SK-N-MC (cell line): Measurements from ENCODE around the gene SLC25A6.

ENCODE experiments used
- DNase-seq: peaks from one replicate; pipeline ENCODE4 v3.0.0-alpha.2; 2011; ENCODE audit warnings: low read depth, low spot score
- H3K27ac ChIP-seq: fragments of 200-600 bp; sonication (generic); 2 replicates; pipeline ENCODE4 v1.5.1; 2016; ENCODE audit warnings: mixed run types
- H3K36me3 ChIP-seq: fragments of 200-600 bp; sonication (generic); 2 replicates; pipeline ENCODE4 v1.6.1; 2017; ENCODE audit warnings: antibody characterized with exemption, low read length, mixed read lengths; ENCODE audit not compliant: insufficient read depth
- H3K4me3 ChIP-seq: fragments of 200-600 bp; sonication (generic); 2 replicates; pipeline ENCODE4 v1.5.1; 2016
- H3K9ac ChIP-seq: fragments of 200-600 bp; sonication (generic); 2 replicates; pipeline ENCODE4 v1.8.0; 2017; ENCODE audit warnings: mixed run types, mixed read lengths; ENCODE audit not compliant: insufficient read length
- H3K9me3 ChIP-seq: fragments of 200-600 bp; sonication (generic); 2 replicates; pipeline ENCODE4 v1.6.1; 2017; ENCODE audit warnings: low read depth, mild to moderate bottlenecking, antibody characterized with exemption, low read length, moderate library complexity, mixed read lengths
- EZH2 ChIP-seq: fragments of 200-600 bp; sonication (generic); IDR thresholded peaks from one replicate; pipeline ENCODE4 v1.6.1; 2017; ENCODE audit warnings: antibody characterized with exemption
- FOXP2 ChIP-seq: optimal IDR thresholded peaks from 2 replicates; pipeline ENCODE3; 2011; ENCODE audit warnings: mild to moderate bottlenecking, moderate library complexity; ENCODE audit not compliant: insufficient read depth; ENCODE audit errors: extremely low read length, control extremely low read depth
- POLR2AphosphoS5 ChIP-seq: IDR thresholded peaks from 2 replicates; pipeline ENCODE4 v1.6.1; 2012; ENCODE audit warnings: mild to moderate bottlenecking, low read depth, low read length, borderline replicate concordance

SLC25A6 gene

DNA sequence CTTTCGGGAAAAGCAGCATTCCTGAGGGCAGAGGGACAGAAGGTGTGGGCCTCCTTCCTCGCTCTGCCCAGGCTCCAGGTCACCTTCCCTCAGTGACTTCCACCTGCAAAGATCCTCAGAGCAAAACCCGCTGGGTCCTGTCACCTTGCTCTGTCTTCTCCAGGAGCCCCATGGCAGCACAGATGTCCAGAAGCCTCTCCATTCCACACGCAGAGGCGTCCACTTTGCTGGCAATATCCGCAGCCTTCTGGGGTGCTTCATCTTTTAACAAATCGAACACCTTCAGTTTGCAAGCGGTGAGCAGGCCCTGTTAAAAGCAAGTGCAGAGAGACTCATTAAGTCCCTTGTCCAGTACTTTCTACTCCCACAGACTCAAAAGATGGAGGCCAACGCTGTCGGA is 33.5 kb upstream of the SLC25A6 start:
- peaks cover 4% of the 10 kb centered on the region for H3K9me3 ChIP-seq
- TF ChIP-seq POLR2AphosphoS5 (no peak), FOXP2 (no peak), EZH2 (no peak)
- H3K4me3 ChIP-seq = no peak overlapping the region
- no peak overlapping the region for H3K27ac ChIP-seq
- no peak for DNase-seq
- H3K36me3 ChIP-seq = peaks cover 21% of the 10 kb centered on the region
- no peak overlapping the region for H3K9ac ChIP-seq

DNA sequence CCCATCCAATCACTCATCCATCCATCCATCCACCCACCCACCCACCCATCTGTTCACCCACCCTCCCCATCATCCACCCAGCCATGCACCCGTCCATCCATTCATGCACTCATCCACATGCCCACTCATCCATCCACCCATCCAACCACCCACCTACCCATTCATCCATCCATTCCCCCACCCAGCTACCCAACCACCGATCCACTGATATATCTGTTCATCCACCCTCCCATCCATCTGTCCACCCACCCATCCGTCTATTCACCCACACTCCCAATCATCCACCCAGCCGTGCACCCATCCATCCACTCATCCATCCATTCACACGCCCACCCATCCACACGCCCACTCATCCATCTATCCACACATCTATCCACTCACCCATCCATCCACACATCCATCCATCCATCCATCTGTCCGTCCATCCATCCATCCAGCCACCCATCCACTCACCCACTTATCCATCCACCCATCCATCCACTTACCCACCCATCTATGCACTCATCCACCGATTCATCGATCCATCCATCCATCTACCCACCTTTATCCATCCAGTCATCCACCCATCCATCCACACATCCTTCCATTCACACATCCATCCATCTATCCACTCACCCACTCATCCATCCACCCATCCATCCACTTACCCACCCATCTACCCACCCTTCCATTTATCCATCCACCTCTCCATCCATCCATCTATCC is 32.4 kb upstream of the SLC25A6 start:
- Histone ChIP-seq H3K9me3 (peaks cover 4% of the 10 kb centered on the region), H3K27ac (no peak overlapping the region), H3K36me3 (peaks cover 21% of the 10 kb centered on the region), H3K4me3 (no peak overlapping the region), H3K9ac (no peak overlapping the region)
- DNase-seq = no peak
- TF ChIP-seq EZH2 (no peak), FOXP2 (no peak), POLR2AphosphoS5 (no peak)

DNA sequence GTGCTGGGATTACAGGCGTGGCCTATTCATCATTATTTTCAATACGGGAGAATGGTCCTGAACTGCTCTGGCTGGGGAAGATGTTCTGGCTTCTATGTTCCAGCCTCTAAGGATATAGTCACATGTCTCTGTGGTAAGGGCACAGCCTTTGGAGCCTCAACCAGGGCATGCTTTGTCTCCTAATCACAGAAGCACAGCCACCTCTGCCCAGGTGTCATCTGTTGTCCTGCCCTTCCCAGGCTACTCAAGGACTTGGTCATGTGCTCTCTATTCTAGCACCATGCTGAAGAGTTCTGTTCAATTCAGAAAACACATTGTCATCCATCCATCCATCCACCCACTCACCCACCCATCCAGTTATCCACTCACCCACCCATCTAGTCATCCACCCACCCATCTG is 31.3 kb upstream of the SLC25A6 start:
- Histone ChIP-seq H3K4me3 (no peak overlapping the region), H3K36me3 (peaks cover 26% of the 10 kb centered on the region), H3K9ac (no peak overlapping the region), H3K9me3 (peaks cover 4% of the 10 kb centered on the region), H3K27ac (no peak overlapping the region)
- no peak for TF ChIP-seq POLR2AphosphoS5
- TF ChIP-seq EZH2 = no peak
- TF ChIP-seq FOXP2 = no peak
- no peak for DNase-seq

- no peak for TF ChIP-seq FOXP2
- TF ChIP-seq EZH2 = no peak
- no peak for TF ChIP-seq POLR2AphosphoS5
- DNase-seq = no peak
- no peak overlapping the region for H3K27ac ChIP-seq
- no peak overlapping the region for H3K4me3 ChIP-seq
- peaks cover 32% of the 10 kb centered on the region for H3K36me3 ChIP-seq
- no peak overlapping the region for H3K9ac ChIP-seq
- peaks cover 4% of the 10 kb centered on the region for H3K9me3 ChIP-seq
These were observed 30.2 kb upstream of the SLC25A6 start for GRCh38 chrX:1422135-1422465.

DNA sequence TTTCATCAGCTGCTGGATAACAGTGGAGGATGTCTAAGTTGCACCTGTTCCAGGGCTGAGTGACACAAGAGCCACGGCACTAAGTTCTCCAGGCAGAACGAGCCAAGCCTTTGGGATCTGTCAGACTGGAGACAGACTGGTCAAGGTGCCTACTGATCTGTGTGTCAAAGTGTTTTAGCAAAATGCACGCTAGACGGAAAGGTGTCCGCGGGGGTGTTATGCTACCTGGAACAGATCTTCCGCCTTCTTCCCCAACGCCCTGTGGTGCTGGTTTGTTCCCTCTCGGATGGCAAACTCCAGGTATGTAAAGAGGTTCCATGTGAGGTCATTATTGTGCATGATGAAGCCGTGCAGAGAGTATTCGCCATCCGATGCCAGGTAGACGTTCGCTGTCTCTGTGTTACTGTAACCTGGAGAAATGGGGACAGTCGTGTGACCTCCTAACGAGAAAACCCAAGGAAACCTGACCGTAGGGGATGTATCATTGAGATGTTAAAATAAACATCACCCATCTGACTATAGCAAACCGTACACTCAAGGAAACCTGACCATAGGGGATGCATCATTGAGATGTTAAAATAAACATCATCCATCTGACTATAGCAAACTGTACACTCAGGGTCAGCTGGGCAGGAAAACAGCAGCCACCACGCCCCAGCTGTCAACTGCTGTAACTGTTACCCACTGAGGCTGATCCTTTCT is 29.7 kb upstream of the SLC25A6 start:
- DNase-seq = no peak
- Histone ChIP-seq H3K27ac (no peak overlapping the region), H3K9ac (no peak overlapping the region), H3K9me3 (peaks cover 4% of the 10 kb centered on the region), H3K36me3 (peaks cover 37% of the 10 kb centered on the region), H3K4me3 (no peak overlapping the region)
- TF ChIP-seq FOXP2 (no peak), EZH2 (no peak), POLR2AphosphoS5 (no peak)

DNA sequence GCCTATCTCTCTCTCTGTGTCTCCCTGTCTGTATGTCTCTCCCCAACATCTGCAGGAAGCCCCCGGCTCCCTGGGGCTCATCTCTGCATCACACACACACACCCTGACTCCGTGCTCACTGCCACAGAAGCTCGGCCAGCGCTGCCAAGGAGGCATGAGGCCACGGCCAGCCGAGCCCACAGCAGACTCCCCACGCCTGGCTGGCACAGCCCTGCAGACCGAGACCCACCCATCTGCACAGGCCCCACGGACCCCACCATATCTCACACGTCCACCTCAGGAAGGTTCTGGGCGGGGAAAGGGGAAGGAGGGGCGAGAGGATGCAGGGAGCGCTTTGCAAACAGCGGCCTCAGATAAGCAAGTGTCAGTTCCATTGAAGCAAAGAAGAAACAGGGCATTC is 28.5 kb upstream of the SLC25A6 start:
- H3K27ac ChIP-seq = no peak overlapping the region
- H3K9me3 ChIP-seq = peaks cover 4% of the 10 kb centered on the region
- TF ChIP-seq POLR2AphosphoS5 = peak; percentile 28; the same call in 1 of the 2 replicates
- TF ChIP-seq EZH2 = no peak
- H3K36me3 ChIP-seq = peaks cover 37% of the 10 kb centered on the region
- H3K4me3 ChIP-seq = no peak overlapping the region
- no peak for DNase-seq
- H3K9ac ChIP-seq = no peak overlapping the region

GRCh38 chrX:1419545-1420355 is 27.8 kb upstream of the SLC25A6 start:
- H3K4me3 ChIP-seq = no peak overlapping the region
- H3K36me3 ChIP-seq = peaks cover 34% of the 10 kb centered on the region
- no peak overlapping the region for H3K27ac ChIP-seq
- no peak overlapping the region for H3K9ac ChIP-seq
- no peak for TF ChIP-seq FOXP2
- no peak for TF ChIP-seq EZH2
- TF ChIP-seq POLR2AphosphoS5 = peak; percentile 24
- H3K9me3 ChIP-seq = peaks cover 4% of the 10 kb centered on the region; the same call in 1 of the 2 replicates
- DNase-seq = no peak

DNA sequence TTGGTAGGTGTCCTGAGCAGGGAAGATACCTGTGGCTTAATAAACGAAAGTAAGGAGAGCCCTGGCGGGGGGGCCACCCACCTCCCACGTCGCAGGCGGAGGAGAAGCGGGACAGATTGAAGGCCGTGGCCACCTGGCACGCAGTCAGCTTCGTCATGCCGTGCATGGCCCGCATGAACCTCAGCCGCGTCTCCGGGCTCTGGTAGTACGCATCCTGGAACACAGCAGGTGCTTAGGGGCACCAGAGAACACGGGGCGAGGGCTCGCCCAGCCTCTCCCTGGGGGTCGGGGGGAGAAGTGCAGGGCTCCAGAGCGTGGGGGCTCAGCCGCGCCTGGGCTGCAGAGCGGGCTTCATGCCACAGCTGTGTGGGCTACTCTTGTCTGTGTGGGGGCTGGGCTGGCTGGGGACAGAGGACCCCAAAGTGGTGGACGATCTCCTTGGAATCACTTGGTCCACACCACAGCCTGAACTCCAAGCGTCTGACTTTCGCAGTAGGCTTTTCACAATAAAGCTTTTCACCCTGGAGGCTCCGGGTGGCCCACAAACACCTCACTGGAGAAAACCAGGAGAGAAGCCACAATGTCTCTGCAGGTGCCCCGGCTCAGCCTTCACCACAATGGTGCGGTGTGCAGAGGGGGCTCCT is 27.1 kb upstream of the SLC25A6 start:
- Histone ChIP-seq H3K36me3 (peaks cover 34% of the 10 kb centered on the region), H3K27ac (no peak overlapping the region), H3K4me3 (no peak overlapping the region), H3K9me3 (peaks cover 4% of the 10 kb centered on the region; the same call in 1 of the 2 replicates), H3K9ac (no peak overlapping the region)
- no peak for DNase-seq
- TF ChIP-seq POLR2AphosphoS5 (0 out of 2 replicates have a peak, but pooled peaks have one; percentile 15), EZH2 (no peak), FOXP2 (no peak)
